Endodermal cell (in vitro differentiated cells): ENCODE measurements around the gene ESRRA. TPM values are rescaled to one million over a fixed set of nuclear protein-coding genes. Genes with fewer than 3 reads are reported as not detected.

Experiments used
- DNase-seq: peaks from one replicate; pipeline ENCODE4 v3.0.0-alpha.2; 2017
- H3K27ac ChIP-seq: 2 replicates; pipeline ENCODE4 v1.5.1; 2013; ENCODE audit warnings: mild to moderate bottlenecking, low read depth, low read length, moderate library complexity
- H3K27me3 ChIP-seq: 2 replicates; pipeline ENCODE4 v1.6.1; 2013; ENCODE audit warnings: mild to moderate bottlenecking, low read length, moderate library complexity; ENCODE audit not compliant: insufficient read depth, control insufficient read depth, poor library complexity, severe bottlenecking
- H3K36me3 ChIP-seq: 2 replicates; pipeline ENCODE4 v1.7.0; 2013; ENCODE audit warnings: mild to moderate bottlenecking, low read length, moderate library complexity; ENCODE audit not compliant: control insufficient read depth, insufficient read depth
- H3K4me1 ChIP-seq: one replicate; pipeline ENCODE4 v1.7.0; 2013; ENCODE audit warnings: low read length; ENCODE audit not compliant: control insufficient read depth, insufficient read depth
- H3K4me3 ChIP-seq: 2 replicates; pipeline ENCODE4 v1.5.1; 2013; ENCODE audit warnings: mild to moderate bottlenecking, low read length, moderate library complexity
- H3K9ac ChIP-seq: 2 replicates; pipeline ENCODE4 v1.6.1; 2013; ENCODE audit warnings: mild to moderate bottlenecking, low read length, moderate library complexity; ENCODE audit not compliant: poor library complexity, severe bottlenecking; ENCODE audit errors: extremely low read depth
- H3K9me3 ChIP-seq: 2 replicates; pipeline ENCODE4 v1.6.1; 2013; ENCODE audit warnings: mild to moderate bottlenecking, low read length, moderate library complexity; ENCODE audit not compliant: control insufficient read depth
- H3K27ac Mint-ChIP-seq: 2 replicates; pipeline ENCODE4 v1.8.0; 2020; ENCODE audit warnings: mixed read lengths
- H3K27me3 Mint-ChIP-seq: 2 replicates; pipeline ENCODE4 v1.8.0; 2021; ENCODE audit warnings: mild to moderate bottlenecking, mixed read lengths; ENCODE audit not compliant: insufficient read depth
- H3K36me3 Mint-ChIP-seq: 2 replicates; pipeline ENCODE4 v1.8.0; 2020; ENCODE audit warnings: low read depth, mixed read lengths
- H3K4me1 Mint-ChIP-seq: 2 replicates; pipeline ENCODE4 v1.8.0; 2020; ENCODE audit warnings: mixed read lengths
- H3K4me3 Mint-ChIP-seq: 2 replicates; pipeline ENCODE4 v1.8.0; 2020; ENCODE audit warnings: mild to moderate bottlenecking, moderate library complexity, mixed read lengths
- H3K9me3 Mint-ChIP-seq: 2 replicates; pipeline ENCODE4 v1.8.0; 2020; ENCODE audit warnings: mild to moderate bottlenecking, mixed read lengths
- WGBS, 2 experiments: methylation state at CpG; one replicate each; pipeline versions ENCODE4 v1.1.5 to v1.1.7; 2013; ENCODE audit warnings: missing lambda C conversion rate in 2 of 2, mixed read lengths in 1 of 2; ENCODE audit not compliant: insufficient coverage in 1 of 2, insufficient read length in 1 of 2; 5-methylcytosine and 5-hydroxymethylcytosine counted together
- total RNA-seq, 2 donors: library from RNA; stranded (reverse); fragmentation: NEBNext Ultra II Directional in 1 of 2; extraction: Animal tissue kit (Norgen Biotek cat#: 25700) in 1 of 2; gene quantifications; 2 replicates in 1 of 2; 3 replicates in 1 of 2; pipeline ENCODE4 v1.2.1, GENCODE V29; 2021
- TF ChIP-seq, protein P1 (sequence below): fragments of 200-600 bp; sonication (generic); conservative IDR thresholded peaks from 2 replicates; pipeline ENCODE4 v1.5.0; 2021; ENCODE audit warnings: antibody characterized with exemption, mild to moderate bottlenecking

The ESRRA gene
- total RNA-seq, 2 donors from 2014 or later = 22.8 to 34.5 TPM

DNA sequence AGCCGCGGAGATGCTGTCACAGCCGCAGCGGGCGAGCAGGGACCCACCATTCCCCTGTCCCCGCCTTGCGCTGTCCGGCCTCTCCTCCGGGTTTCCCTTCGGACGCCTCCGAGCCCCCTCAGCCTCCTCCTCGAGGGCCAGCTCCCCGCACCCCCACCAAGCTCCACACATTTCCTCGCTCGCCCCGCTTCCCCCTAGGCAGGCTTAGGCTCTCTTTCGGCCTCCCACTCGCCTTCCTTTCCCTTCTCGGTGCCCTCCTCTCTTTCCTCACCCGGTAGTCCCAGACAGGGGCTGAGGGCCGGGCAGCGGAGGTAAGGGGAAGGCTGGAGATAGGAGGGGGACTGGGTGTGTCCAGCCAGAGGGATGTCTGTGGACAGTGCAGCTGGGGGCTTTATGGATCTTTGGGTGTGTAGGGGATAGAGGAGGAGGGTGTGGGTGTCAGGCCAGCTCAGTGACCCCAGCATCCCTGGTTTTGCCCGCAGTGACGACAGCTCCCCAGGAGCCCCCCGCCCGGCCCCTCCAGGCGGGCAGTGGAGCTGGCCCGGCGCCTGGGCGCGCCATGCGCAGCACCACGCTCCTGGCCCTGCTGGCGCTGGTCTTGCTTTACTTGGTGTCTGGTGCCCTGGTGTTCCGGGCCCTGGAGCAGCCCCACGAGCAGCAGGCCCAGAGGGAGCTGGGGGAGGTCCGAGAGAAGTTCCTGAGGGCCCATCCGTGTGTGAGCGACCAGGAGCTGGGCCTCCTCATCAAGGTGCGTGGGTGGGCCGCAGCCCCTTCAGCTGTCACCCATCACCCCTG lies 12.7 kb upstream of the ESRRA start:
- H3K4me3 Mint-ChIP-seq = peak overlapping the region; percentile 40
- no peak for DNase-seq
- H3K4me3 ChIP-seq = no peak overlapping the region

DNA sequence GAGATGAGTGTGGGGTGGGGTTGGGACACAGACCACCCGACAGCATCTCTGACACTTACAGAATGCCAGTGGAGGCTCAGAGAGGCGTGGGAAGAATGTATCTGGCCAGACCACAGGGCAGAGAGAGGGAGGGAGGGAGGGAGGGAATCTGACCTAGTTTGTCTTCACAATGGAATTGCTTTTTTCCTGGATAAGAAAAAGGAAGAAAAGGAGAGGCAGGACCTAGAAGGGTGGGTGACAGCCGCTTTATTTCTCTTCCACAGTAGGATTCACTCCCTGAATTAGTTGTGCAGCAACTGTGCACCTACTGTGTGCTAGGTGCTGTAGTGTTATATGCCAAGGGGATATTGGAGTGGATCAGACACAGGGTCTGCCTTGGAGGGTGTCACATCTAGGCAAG lies 10.6 kb upstream of the ESRRA start:
- Histone ChIP-seq H3K27me3 (peaks cover 100% of the 10 kb centered on the region), H3K27ac (no peak overlapping the region), H3K9ac (no peak overlapping the region), H3K36me3 (no peaks in the 10 kb centered on the region), H3K4me1 (no peaks in the 10 kb centered on the region), H3K4me3 (no peak overlapping the region), H3K9me3 (no peaks in the 10 kb centered on the region)
- Mint-ChIP-seq H3K4me1 (peaks cover 3% of the 10 kb centered on the region), H3K27ac (no peak overlapping the region), H3K4me3 (no peak overlapping the region), H3K36me3 (no peaks in the 10 kb centered on the region), H3K9me3 (no peaks in the 10 kb centered on the region), H3K27me3 (peaks cover 92% of the 10 kb centered on the region)
- 57 to 66% methylated on average over 1 to 3 of the region's 3 CpGs for WGBS, 2 experiments
- TF ChIP-seq, protein P1, sequence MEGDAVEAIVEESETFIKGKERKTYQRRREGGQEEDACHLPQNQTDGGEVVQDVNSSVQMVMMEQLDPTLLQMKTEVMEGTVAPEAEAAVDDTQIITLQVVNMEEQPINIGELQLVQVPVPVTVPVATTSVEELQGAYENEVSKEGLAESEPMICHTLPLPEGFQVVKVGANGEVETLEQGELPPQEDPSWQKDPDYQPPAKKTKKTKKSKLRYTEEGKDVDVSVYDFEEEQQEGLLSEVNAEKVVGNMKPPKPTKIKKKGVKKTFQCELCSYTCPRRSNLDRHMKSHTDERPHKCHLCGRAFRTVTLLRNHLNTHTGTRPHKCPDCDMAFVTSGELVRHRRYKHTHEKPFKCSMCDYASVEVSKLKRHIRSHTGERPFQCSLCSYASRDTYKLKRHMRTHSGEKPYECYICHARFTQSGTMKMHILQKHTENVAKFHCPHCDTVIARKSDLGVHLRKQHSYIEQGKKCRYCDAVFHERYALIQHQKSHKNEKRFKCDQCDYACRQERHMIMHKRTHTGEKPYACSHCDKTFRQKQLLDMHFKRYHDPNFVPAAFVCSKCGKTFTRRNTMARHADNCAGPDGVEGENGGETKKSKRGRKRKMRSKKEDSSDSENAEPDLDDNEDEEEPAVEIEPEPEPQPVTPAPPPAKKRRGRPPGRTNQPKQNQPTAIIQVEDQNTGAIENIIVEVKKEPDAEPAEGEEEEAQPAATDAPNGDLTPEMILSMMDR = no peak
- DNase-seq = no peak

More for the DNA sequence above, 12.7 kb upstream of the ESRRA start:
- WGBS, 2 experiments = 46 to 59% methylated on average over 17 to 39 of the region's 42 CpGs
- H3K9ac ChIP-seq = no peak overlapping the region
- Mint-ChIP-seq H3K9me3 (no peaks in the 10 kb centered on the region), H3K27ac (no peak overlapping the region), H3K36me3 (peaks cover 5% of the 10 kb centered on the region), H3K4me1 (peaks cover 3% of the 10 kb centered on the region), H3K27me3 (peaks cover 84% of the 10 kb centered on the region)
- peaks cover 84% of the 10 kb centered on the region for H3K27me3 ChIP-seq
- H3K4me1 ChIP-seq = no peaks in the 10 kb centered on the region
- no peak overlapping the region for H3K27ac ChIP-seq
- H3K36me3 ChIP-seq = no peaks in the 10 kb centered on the region
- TF ChIP-seq, protein P1 = no peak
- H3K9me3 ChIP-seq = no peaks in the 10 kb centered on the region

DNA sequence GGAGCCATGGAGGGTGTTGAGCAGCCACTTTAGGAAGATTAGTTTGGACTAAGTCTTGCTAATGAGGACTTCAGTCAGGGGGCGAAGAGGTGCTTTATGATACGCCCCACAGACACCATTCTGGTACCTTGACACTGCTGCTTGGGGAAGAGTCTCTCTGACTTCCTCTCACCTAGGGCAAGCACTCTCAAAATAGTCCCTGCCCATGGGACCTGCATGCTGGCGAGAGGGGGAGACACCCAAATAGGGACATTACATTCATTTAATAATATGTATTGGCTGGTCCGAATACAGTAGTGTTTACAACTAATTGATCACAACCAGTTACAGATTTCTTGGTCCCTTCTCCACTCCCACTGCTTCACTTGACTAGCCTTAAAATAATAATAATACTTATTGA lies 9.6 kb upstream of the ESRRA start:
- Histone ChIP-seq H3K9ac (no peak overlapping the region), H3K27ac (no peak overlapping the region), H3K4me1 (no peaks in the 10 kb centered on the region), H3K4me3 (no peak overlapping the region), H3K27me3 (peaks cover 100% of the 10 kb centered on the region), H3K36me3 (no peaks in the 10 kb centered on the region), H3K9me3 (no peaks in the 10 kb centered on the region)
- Mint-ChIP-seq H3K36me3 (no peaks in the 10 kb centered on the region), H3K4me3 (no peak overlapping the region), H3K9me3 (no peaks in the 10 kb centered on the region), H3K27ac (no peak overlapping the region), H3K4me1 (peaks cover 2% of the 10 kb centered on the region), H3K27me3 (peaks cover 92% of the 10 kb centered on the region)
- TF ChIP-seq, protein P1 = no peak
- no peak for DNase-seq
- 90% methylated on average over 2 of the region's 4 CpGs; no CpG with 5 or more reads in 1 of the 2 experiments for WGBS, 2 experiments
